ENCODE results near the gene HOXB3.
A peak's percentile ranks its signal among the peaks of the same experiment; 100 is the strongest.

The HOXB3 gene

DNA sequence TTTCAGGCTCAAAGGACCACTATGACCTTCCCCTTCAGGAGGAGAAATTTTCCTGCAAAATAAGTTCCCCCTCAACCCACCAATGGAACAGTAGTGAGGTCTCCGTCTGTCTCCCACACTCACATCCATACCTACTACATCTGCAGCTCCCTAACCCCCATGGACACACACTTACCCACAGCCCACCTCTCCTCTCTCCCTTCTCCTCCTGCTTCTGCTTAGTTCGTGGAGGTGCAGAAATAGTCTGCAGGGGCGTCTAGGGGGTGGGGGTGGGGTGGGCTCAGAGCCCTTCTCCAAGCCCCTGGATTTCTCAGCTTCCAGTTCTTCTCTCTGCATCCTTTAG, 20.8 kb downstream of the HOXB3 start:
- peaks cover 4% of the 10 kb centered on the region for H3K4me1 Mint-ChIP-seq
- no peaks in the 10 kb centered on the region for H3K9me3 Mint-ChIP-seq
- H3K27ac Mint-ChIP-seq: no peak overlapping the region
- DNase-seq (no peak), ATAC-seq (no peak)
- H3K36me3 Mint-ChIP-seq (ENCODE audit: low read depth): no peaks in the 10 kb centered on the region
- no peak overlapping the region for H3K4me3 Mint-ChIP-seq
- H3K27me3 Mint-ChIP-seq: peaks cover 25% of the 10 kb centered on the region

DNA sequence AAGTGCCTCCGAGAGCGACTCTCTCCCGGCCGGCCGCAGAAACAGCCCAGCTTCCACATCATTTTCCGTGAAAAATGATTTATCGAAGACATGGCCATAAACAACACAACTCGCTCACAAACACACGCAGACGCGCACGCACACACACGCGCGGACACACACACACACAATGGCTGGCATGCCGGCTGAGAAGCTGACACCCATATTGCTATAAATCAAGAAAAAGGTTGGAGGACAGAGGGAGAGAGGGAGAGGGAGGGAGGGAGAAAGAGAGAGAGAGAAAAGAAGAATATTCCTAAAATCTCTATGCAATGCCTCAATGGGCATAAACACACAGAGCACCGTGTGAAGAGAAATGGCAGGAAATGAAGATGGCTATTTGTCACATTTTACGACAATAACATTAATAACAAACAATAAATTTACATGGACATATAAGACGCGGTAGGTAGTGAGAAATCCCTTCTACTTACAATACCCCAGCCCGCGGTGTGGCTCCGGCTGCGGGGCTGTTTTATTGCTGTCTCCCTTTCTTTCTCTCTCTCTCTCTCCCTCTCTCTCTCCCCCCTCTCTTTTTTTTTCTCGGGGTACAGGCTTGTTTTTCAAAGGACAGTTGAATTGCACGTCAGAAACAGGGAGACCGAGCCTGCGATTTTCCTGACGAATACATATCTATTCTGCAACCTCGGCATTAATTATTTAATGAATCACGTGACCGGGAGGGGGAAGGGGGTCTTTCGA, 21.4 kb downstream of the HOXB3 start:
- Mint-ChIP-seq H3K4me1 (peaks cover 4% of the 10 kb centered on the region), H3K27me3 (peaks cover 27% of the 10 kb centered on the region), H3K36me3 (ENCODE audit: low read depth) (no peaks in the 10 kb centered on the region), H3K27ac (no peak overlapping the region), H3K9me3 (no peaks in the 10 kb centered on the region), H3K4me3 (peak overlapping the region; percentile 36)
- ATAC-seq (no peak), DNase-seq (no peak)

DNA sequence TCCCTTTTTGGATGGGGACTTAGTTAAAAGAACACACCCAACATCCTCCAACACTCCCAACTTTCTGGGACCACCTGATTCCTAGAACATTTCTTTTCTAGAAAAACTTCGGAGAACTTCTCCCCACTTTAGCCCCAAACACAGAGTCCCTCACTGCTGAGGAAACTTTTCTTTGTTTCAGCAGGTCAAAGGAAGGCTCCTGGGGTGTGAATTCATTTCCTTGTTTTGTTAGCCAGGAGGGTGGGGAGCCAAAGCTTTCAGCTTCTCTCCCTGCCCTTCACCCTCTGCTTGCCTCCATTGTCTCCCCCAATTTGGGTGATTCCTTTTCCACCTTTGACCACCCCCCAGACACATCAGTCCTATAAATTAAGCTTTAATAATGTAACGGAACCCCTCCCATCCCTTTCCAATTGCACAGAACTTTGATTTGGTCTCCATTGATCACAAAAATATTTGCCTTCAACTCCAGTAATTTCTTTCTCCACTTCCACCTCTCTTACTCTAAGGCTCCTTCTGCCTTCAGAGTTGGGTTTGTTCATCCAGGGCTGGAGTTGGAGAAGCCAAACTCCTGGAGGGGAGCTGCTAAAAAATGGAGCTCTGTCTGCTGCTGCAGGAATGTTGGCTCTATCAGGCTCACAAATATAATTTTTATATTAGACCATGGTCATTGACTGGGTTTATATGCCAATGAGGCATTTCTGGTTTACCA, 22.2 kb downstream of the HOXB3 start:
- peaks cover 32% of the 10 kb centered on the region for H3K27me3 Mint-ChIP-seq
- DNase-seq (no peak), ATAC-seq (no peak)
- H3K27ac Mint-ChIP-seq: no peak overlapping the region
- H3K4me3 Mint-ChIP-seq: no peak overlapping the region
- H3K36me3 Mint-ChIP-seq (ENCODE audit: low read depth): no peaks in the 10 kb centered on the region
- peaks cover 4% of the 10 kb centered on the region for H3K4me1 Mint-ChIP-seq
- no peaks in the 10 kb centered on the region for H3K9me3 Mint-ChIP-seq

DNA sequence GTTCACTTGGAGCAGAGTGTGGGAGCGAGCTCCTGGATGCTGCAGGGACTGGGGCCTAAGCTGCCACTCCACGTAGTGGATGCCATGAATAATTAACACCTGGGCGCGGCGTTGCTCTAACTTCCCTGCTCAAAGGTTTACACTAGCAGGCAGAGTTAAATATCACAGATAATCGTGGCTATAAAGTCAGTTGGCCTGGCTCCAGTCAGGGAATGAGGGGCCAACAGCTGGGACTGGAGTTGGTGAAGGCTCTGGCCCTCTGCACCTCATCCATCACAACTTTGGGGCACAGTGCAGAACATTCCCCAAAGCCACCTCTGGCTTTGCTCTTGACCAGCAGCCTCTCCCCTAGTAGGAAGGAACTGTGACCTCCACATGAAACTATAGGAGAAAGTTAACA, 22.8 kb downstream of the HOXB3 start:
- peaks cover 4% of the 10 kb centered on the region for H3K4me1 Mint-ChIP-seq
- no peaks in the 10 kb centered on the region for H3K36me3 Mint-ChIP-seq (ENCODE audit: low read depth)
- ATAC-seq: no peak
- H3K4me3 Mint-ChIP-seq: no peak overlapping the region
- H3K9me3 Mint-ChIP-seq: no peaks in the 10 kb centered on the region
- no peak overlapping the region for H3K27ac Mint-ChIP-seq
- peaks cover 38% of the 10 kb centered on the region for H3K27me3 Mint-ChIP-seq
- no peak for DNase-seq

DNA sequence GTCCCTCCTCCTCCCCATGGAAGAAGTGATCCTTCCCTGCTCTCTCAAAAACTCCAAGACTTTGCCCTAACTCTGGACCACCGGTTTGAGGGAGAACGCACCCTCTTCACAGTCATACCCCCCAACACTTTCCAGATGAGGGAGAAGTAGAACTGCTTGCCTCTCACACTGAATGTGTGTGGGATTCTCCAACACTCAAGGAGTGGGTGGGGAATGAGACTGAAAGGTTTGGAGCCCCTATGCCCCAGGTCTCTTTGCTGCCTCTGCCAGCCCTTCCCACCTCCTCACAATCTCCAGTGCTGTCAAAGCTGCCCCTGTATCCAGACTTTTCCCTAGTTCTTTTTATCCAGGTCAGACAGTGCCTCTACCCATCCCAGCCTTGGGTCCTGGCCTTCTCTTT, 23.3 kb downstream of the HOXB3 start:
- H3K27ac Mint-ChIP-seq: no peak overlapping the region

DNA sequence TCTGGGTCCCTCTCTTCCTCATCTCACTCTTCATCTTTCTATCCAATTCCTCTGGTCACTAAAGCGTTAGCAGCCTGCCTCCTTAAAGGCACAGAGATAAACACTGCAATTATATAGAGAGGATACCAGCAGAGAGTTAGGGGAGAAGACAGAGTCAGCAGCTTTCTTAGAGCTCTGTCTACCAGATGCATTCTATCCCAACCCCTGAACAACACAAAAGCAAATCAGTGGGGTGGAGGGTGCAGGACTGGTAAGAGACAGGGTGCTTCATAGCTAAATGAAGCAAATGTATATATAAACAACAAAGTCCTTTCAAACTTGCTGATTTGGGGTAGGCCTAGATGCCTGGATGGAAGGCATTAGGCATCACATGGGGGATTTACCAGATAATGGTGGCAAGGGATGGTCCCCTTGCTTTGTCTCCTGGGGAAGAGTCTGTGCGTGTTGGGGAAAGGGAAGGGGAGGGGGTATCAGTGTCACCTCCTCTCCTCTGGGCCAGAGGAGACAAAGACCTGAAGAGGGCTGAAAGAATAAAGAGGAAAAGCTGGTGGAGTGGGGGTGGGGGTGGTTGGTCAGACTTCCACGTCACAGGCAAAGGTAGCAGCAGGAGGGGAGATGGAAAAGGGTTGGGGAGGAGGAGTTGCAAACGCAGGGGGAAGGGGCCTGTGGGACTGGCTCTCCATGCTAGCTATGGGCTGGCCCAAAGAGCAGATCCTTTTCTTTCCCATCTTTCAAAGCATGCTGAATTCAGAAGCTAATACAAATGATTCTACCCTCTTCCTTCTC, 23.9 kb downstream of the HOXB3 start:
- no peak for DNase-seq
- Mint-ChIP-seq H3K4me1 (peaks cover 4% of the 10 kb centered on the region), H3K9me3 (no peaks in the 10 kb centered on the region), H3K27ac (no peak overlapping the region), H3K36me3 (ENCODE audit: low read depth) (no peaks in the 10 kb centered on the region), H3K4me3 (no peak overlapping the region), H3K27me3 (peaks cover 37% of the 10 kb centered on the region)
- no peak for ATAC-seq

More for the DNA sequence above, 23.3 kb downstream of the HOXB3 start:
- peaks cover 39% of the 10 kb centered on the region for H3K27me3 Mint-ChIP-seq
- DNase-seq: no peak
- ATAC-seq: no peak
- peaks cover 4% of the 10 kb centered on the region for H3K4me1 Mint-ChIP-seq
- no peaks in the 10 kb centered on the region for H3K9me3 Mint-ChIP-seq
- H3K4me3 Mint-ChIP-seq: no peak overlapping the region
- H3K36me3 Mint-ChIP-seq (ENCODE audit: low read depth): no peaks in the 10 kb centered on the region

DNA sequence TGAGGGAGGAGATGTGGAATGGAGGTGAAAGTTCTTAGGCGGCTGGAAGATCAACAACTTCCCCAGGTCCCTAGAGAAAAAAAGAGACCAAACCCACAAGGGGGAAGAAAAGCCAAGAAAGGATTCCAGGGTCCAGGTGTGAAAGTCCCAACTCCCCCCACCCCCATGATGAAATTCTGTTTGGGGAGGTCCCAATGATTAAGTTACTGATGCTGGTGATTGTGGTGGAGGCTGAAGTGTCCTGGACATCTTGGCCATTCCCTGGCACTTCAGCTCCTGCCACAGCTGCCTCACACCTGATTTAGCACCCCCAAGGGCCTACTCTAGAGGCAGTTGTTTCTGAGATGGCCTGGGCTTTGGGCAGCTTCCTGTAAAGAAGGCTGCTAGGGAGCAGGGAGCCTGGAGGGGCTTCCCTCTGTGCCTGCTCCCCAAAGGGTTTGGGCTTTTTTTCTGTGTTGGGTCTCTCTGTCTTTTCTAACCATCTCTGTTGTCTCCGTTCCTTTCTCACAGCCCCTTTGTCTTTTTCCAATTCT, 25.0 kb downstream of the HOXB3 start:
- no peaks in the 10 kb centered on the region for H3K9me3 Mint-ChIP-seq
- no peak for ATAC-seq
- peaks cover 39% of the 10 kb centered on the region for H3K27me3 Mint-ChIP-seq
- no peak overlapping the region for H3K27ac Mint-ChIP-seq
- no peak overlapping the region for H3K4me3 Mint-ChIP-seq
- no peaks in the 10 kb centered on the region for H3K36me3 Mint-ChIP-seq (ENCODE audit: low read depth)
- no peak for DNase-seq
- H3K4me1 Mint-ChIP-seq: peaks cover 4% of the 10 kb centered on the region

DNA sequence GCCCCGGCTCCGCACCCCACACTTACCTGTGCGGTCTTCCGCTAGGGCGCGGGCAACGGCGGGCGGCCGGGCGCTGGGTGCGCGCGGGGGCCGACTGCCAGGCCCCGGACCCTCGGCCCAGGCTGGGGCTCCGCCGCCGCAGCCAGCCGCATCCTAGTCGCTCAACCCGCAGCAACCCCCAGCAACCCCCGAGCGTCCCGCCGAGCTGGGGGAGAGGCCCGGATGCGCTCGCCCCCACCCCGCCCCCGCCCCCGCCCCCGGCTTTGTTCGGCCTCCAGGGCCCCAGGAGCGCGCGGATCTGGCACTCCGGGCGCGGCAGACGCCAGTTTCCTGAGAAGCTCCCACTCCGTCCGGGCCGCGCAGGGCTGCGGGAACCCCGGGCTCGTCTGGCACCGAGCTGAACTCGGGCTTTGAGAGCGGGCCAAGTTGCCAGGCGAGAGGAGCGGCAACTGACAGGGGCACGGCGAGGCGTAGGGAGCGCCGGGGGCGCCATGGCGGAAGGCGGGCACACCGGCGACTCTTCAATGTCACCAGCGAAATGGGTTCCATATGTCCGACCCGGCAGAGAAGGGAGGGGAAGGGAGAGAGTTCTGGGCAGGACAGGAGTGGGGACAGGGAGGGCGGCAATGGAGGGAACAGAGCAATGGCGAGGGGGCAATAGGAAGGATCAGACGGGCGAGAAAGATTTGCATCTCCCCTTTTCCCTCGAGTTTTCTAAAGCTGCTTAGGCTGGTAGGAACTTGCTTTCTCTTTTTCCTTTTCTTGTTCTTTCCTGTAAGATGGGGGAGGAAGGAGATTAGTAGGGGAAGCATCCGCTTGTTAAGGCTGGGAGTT, 25.6 kb downstream of the HOXB3 start:
- Mint-ChIP-seq H3K27ac (no peak overlapping the region), H3K36me3 (ENCODE audit: low read depth) (no peaks in the 10 kb centered on the region), H3K9me3 (no peaks in the 10 kb centered on the region), H3K4me1 (peaks cover 4% of the 10 kb centered on the region), H3K4me3 (no peak overlapping the region), H3K27me3 (peaks cover 36% of the 10 kb centered on the region)
- ATAC-seq (peak; percentile 36), DNase-seq (no peak)

DNA sequence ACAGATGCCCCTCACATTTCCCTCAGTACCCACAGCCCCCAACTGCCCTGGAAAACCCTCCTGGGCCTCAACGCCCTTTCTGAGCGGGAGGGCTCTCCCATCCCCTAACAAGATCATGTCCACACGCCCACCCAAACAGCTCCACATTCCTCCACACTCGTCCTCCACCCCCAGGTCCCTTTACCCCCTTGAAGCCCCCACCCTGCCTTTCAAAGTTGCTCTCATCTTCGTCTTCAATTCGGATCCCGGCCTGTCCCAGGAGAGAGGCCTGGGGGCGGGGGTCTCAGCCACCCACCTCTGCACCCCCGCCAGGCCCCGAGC, 26.2 kb downstream of the HOXB3 start:
- Mint-ChIP-seq H3K9me3 (no peaks in the 10 kb centered on the region), H3K4me3 (no peak overlapping the region)

DNA sequence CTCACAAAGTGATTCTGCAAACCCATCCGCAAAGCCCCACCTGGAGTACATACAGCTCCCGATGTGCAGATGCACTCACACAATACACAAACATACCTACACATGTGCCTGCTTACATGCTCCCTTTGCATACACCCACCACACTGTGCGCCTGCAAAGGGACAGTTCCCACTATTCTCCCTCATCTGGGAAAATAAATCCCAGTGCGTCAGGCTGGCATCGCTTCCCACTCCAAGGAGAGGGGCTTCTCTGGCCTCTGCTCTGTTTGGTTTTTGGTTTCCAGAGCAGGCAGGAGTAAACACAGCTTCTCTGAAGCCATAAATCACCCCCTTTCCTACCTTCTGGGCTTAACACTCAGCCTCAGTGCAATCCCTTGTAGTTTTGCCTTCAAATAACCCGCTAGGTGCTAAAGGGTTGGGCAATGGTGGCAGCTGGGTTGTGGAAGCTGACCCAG, 26.6 kb downstream of the HOXB3 start:
- Mint-ChIP-seq H3K4me3 (no peak overlapping the region), H3K4me1 (peaks cover 2% of the 10 kb centered on the region), H3K9me3 (no peaks in the 10 kb centered on the region), H3K27me3 (peaks cover 33% of the 10 kb centered on the region), H3K36me3 (ENCODE audit: low read depth) (no peaks in the 10 kb centered on the region), H3K27ac (no peak overlapping the region)
- DNase-seq: no peak
- no peak for ATAC-seq

More for the DNA sequence above, 26.2 kb downstream of the HOXB3 start:
- Mint-ChIP-seq H3K27me3 (peaks cover 36% of the 10 kb centered on the region), H3K36me3 (ENCODE audit: low read depth) (no peaks in the 10 kb centered on the region), H3K27ac (no peak overlapping the region), H3K4me1 (peaks cover 4% of the 10 kb centered on the region)
- ATAC-seq (no peak), DNase-seq (no peak)

DNA sequence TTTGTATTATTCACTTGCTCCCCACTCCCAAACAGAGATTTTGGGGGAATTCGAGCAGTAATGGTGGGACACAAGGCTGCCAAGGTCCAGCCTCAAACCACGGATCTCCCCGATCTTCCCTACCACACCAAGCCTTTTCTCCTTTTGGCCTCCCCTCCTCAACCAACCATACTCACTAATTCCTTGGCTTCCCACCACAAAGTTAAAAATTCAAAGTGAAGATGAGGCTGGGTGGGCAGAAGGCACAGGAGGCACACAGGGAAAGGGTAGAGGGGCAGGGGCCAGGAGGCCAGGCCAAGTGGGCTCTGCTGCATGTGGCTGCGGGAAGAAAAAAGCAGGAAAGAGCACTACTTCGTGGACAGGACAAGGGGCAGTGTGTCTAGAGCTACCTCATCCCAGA, 27.1 kb downstream of the HOXB3 start:
- ATAC-seq (no peak), DNase-seq (no peak)
- no peak overlapping the region for H3K4me3 Mint-ChIP-seq
- H3K27me3 Mint-ChIP-seq: peaks cover 34% of the 10 kb centered on the region
- no peaks in the 10 kb centered on the region for H3K4me1 Mint-ChIP-seq
- no peaks in the 10 kb centered on the region for H3K9me3 Mint-ChIP-seq
- H3K27ac Mint-ChIP-seq: no peak overlapping the region
- H3K36me3 Mint-ChIP-seq (ENCODE audit: low read depth): no peaks in the 10 kb centered on the region

DNA sequence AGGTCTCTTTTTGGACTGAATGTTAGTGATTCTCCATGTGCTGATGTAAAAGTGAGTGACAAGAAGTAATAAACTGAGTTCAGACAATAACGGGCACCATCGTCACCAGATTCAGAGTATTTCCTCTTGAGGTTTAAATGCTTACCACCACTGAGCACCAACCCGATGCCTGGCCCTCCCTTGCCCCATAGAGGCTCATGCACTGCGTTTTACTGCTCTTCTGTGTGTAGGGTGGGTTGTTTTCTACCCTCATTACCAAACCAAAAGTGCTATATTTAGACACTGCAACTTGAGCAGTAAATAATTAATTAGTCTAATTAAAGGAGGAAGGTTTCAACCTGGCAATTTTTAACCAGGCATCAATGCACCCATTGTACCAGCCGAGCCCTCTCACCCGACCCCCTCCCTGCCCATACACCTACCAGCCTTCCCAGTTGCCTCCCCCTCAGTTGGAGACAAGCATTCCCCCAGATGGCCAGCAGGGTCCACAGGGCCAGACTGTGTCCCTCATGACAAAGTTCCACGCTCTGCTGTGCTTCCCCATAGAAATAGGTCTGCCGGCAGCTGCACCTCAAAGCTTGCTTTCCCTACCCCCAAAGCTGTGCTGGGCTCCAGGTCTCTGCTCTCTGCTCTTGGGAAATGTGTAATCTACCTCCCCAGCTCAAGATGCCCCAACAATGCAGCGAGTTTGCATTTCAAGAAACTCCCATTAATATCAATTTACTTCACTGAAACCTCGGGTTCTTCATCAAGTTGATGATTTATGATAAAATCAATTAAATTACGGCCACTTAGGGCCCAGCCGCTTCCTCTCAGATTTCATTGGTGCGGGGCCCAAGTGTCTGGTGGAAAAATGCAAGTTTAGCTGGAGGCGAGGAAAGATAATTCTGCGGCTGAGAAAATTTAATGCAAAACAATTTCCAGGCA, 27.9 kb downstream of the HOXB3 start:
- no peak overlapping the region for H3K4me3 Mint-ChIP-seq
- H3K9me3 Mint-ChIP-seq: no peaks in the 10 kb centered on the region
- peaks cover 35% of the 10 kb centered on the region for H3K27me3 Mint-ChIP-seq
- no peaks in the 10 kb centered on the region for H3K4me1 Mint-ChIP-seq
- no peak overlapping the region for H3K27ac Mint-ChIP-seq
- ATAC-seq (no peak), DNase-seq (no peak)
- H3K36me3 Mint-ChIP-seq (ENCODE audit: low read depth): no peaks in the 10 kb centered on the region

Data from activated naive CD8-positive, alpha-beta T cell treated with anti-CD3 and anti-CD28 coated beads, Interleukin-2, amount 50 U/mL, for 24 hours (primary cell).